Bronchial epithelial cell (primary cell): ENCODE results near the gene PCED1B. TPM values are rescaled to one million over a fixed set of nuclear protein-coding genes. Genes with fewer than 3 reads are reported as not detected.

Source experiments
- DNase-seq: peaks from one replicate; pipeline ENCODE4 v3.0.0-alpha.2; 2010; ENCODE audit warnings: low read depth
- FAIRE-seq: peaks from 2 replicates; lab custom pipeline; 2011; peaks lifted over from hg19 to GRCh38; lab: Jason Lieb, UNC
- H3K27me3 ChIP-seq: 2 replicates; pipeline ENCODE4 v1.5.1; 2011; ENCODE audit warnings: low read length; ENCODE audit not compliant: control insufficient read depth, insufficient read depth
- H3K36me3 ChIP-seq: 2 replicates; pipeline ENCODE4 v1.5.1; 2011; ENCODE audit warnings: low read length; ENCODE audit not compliant: control insufficient read depth, insufficient read depth
- H3K4me3 ChIP-seq: 2 replicates; pipeline ENCODE4 v1.5.1; 2011; ENCODE audit warnings: mild to moderate bottlenecking, low read depth, low read length, control low read depth
- CTCF ChIP-seq: IDR thresholded peaks from 2 replicates; pipeline ENCODE4 v1.5.1; 2011; ENCODE audit warnings: mild to moderate bottlenecking, moderate library complexity, low read length, control low read depth, inconsistent platforms; ENCODE audit not compliant: insufficient read depth, severe bottlenecking
- total RNA-seq: library from RNA; depleted of rRNA; stranded (reverse); fragments of >200 nt; gene quantifications from 2 replicates; pipeline ENCODE4 v1.2.1, GENCODE V29; 2014

Gene PCED1B
- total RNA-seq, 1 donor from 2014 or later: 1.3 TPM

GRCh38 chr12:47218191-47218654 lies 138.8 kb downstream of the PCED1B start:
- no peaks in the 10 kb centered on the region for H3K36me3 ChIP-seq
- DNase-seq (no peak), FAIRE-seq (no peak)
- no peaks in the 10 kb centered on the region for H3K27me3 ChIP-seq
- no peak overlapping the region for H3K4me3 ChIP-seq
- TF ChIP-seq CTCF: no peak

DNA sequence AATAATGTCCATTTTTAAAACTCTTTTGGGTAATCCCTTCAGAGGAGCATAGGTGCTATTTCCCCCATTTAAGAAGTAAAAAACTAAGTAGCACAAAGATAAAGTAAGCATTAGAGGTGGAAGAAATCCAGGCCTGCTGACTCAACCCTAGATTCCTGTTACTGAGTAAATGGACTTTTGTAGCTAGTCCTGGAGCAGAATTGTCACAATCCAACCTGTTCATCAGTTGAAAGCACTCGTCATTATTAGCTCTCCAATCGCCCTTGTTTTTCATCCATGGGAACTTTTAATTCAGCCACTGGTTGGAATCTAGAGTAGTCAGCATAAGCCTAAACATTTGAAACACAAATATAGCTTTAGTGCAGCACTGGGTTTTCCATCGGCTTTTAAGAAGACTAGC lies 139.8 kb downstream of the PCED1B start:
- H3K4me3 ChIP-seq: no peak overlapping the region
- H3K27me3 ChIP-seq: no peaks in the 10 kb centered on the region
- no peak for TF ChIP-seq CTCF
- DNase-seq (peak; percentile 69), FAIRE-seq (no peak)
- no peaks in the 10 kb centered on the region for H3K36me3 ChIP-seq

GRCh38 chr12:47221256-47222023 lies 142.0 kb downstream of the PCED1B start:
- FAIRE-seq (no peak), DNase-seq (no peak)
- Histone ChIP-seq H3K27me3 (no peaks in the 10 kb centered on the region), H3K4me3 (no peak overlapping the region), H3K36me3 (no peaks in the 10 kb centered on the region)
- TF ChIP-seq CTCF: no peak

DNA sequence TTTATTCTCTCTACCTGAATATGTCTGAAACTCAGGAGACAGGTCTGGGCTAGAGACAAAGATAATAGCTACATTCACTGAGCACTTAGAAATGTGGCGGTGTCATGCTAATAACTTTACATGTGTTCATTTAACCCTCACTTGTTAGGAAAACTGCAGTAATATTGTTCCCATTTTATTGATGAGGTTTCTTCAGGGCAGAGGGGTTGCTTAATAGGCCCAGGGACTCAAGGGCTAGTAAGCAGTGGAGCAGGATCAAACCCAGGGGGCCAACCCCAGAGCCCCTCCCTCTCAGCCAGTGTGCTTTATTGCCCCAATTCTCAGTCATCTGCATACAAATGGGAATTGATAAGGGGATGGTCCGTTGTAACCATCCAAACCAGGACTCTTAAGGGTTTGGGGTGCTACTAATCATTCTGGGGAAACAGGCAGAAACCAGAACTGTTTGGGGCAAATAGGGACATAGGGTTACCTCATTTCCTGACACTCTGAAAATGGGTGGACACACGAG lies 143.2 kb downstream of the PCED1B start:
- H3K36me3 ChIP-seq: no peaks in the 10 kb centered on the region
- no peak for TF ChIP-seq CTCF
- FAIRE-seq (no peak), DNase-seq (no peak)
- no peak overlapping the region for H3K4me3 ChIP-seq
- H3K27me3 ChIP-seq: no peaks in the 10 kb centered on the region

DNA sequence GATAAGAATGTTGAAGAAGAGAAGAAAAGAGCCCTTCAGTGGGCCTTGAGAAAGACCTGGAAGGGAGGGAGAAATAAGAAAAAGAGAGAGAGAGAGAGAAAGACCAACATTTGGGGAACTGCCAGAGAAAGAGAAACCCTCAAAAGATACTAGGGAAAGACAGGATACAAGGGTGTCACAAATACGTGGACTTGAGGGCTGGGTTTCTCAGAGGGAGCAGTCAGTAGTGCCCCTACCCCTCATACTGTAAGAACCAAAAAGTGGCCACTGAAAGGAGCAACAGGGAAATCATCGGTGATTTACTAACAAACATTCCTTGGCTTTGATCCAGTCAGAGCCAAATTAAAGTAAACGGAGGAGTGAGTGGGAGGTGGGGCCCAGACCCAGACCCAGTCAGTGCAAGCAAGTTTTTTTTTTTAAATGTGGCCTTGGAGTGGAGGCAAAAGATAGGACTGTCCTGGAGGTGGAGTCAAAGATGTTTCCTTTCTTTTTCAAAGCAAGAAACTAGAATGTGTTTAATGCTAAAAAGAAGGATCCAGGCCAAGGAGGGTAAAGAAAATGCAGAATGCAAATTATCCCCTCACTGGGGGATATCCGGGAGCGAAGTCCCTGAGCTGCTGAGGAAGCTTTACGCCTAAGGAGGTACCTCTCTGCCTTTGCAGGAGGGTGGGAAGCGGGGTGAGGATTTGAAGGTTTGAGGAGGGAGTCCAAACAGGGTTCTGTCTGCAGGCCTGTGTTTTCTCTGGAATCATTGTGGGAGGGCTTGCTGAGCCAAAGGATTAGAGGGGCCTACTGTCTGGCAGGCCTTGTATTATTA lies 143.8 kb downstream of the PCED1B start:
- no peak for TF ChIP-seq CTCF
- no peak overlapping the region for H3K4me3 ChIP-seq
- DNase-seq (no peak), FAIRE-seq (no peak)
- H3K27me3 ChIP-seq: no peaks in the 10 kb centered on the region
- H3K36me3 ChIP-seq: no peaks in the 10 kb centered on the region
